ENCODE measurements around the gene KCNQ1.

Gene KCNQ1

DNA sequence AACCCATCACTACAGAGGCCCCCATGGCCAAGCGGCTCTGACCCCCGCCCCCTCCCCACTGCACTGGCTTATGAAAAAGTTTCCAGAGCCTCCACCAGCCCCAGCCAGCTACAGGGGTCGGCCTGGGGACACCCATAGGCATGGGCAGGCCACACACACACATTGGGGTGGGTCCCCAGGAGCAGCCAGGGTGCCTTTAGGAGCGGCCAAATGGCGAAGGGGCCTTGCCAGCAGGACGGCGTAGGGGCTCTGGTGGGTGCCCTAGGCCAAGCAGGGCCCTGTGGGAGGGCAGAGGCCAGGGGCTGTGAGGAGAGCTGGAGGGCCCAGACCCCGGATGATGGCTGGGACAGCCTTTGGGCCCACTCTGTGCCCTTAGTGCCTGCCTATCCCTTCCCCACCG lies 34.2 kb upstream of the KCNQ1 start:
- no peak for DNase-seq

DNA sequence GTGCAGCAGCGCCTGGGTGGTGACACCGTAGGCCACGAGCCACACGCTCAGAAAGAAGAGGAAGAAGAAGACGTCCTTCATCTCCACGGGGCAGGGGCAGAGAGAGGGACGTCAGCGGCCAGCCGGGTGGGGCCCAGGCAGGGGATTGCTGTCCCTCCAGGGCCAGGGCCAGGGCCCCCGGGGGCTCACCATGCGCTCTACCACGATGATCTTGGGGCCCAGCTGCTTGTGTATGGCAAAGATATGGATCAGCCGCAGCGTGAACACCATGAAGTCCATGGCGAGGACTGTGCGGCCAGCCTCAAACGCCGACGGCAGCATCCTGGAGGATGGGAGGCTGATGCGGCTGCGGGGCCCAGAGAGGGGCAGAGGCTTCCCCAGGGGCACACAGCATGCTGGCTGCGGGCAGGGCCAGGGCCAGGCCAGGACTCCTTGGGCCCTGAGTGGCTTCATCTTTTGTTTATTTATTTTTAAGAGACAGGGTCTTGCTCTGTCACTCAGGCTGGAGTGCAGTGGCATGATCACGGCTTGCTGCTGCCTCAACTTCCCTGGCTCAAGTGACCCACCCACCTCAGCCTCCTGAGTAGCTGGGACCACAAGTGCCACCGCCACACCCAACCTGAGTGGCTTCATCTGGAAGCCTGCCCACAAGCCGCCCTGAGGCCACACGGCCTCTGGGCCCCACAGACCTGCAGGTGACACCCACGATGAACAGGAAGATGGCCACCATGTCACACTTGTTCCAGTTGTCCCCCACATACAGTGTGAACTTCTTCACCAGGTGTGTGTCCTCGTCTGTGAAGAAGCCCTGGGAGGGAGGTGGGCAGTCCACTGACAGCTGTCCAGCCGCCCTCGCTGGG lies 33.1 kb upstream of the KCNQ1 start:
- no peak for DNase-seq

DNA sequence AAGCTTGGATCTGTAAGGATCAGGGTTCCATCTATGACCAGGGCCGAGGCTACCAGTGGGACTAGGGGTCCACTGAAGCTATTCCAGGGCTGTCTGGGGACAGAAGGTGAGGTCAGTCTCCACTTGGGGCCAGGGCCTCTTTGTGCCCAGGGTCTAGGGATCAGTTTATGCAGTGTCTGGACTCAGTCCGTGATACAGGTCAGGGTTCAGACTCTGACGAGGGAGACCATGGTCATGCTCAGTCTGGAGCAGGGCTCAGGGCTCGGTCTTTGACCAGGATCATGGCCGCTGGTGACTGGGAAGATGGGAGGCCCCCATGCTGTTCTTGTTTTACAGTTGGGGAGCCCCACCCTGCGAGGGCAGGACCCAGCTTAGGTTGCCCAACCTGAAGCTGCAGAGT lies 32.5 kb upstream of the KCNQ1 start:
- DNase-seq = no peak

DNA sequence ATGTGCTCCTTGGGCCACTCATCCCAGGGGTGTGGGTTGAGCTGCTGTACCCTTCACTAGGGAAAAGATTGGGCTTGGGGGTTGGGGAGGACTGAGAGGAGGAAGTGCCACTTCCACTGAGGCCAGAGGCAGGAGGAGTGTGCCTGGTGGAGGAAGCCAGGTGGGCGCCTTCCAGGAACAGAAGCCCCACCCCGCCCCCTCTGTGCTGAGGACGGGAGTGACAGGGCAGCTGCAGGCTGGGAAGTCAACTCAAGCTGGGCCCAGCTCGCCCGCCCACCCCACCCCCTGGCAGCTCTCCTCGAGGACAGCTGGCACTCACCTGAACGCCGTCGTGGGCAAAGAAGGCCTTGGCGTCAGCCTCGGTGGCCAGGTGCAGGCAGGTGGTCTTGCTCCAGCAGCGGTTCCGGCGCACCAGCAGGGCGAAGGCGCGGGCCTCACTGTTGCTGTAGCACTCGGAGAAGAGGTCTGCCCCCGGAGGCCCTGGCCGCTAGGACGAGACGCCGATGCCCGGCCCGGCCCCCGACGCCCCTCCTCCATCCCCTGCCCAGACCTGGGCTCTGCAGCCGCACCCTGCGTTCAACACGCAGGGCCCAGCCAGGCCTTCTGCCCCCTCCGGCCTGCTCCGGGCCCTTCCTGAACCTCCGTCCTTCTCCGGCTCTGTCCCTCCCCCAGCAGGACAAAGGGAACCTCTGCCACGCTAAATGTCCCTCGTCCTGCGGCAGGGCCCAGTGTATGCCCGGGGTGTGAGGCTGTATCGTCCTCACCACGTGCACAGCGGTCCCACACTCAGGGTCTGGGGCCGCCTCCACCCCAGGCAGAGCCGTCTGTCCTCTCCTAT lies 30.8 kb upstream of the KCNQ1 start:
- DNase-seq = no peak

DNA sequence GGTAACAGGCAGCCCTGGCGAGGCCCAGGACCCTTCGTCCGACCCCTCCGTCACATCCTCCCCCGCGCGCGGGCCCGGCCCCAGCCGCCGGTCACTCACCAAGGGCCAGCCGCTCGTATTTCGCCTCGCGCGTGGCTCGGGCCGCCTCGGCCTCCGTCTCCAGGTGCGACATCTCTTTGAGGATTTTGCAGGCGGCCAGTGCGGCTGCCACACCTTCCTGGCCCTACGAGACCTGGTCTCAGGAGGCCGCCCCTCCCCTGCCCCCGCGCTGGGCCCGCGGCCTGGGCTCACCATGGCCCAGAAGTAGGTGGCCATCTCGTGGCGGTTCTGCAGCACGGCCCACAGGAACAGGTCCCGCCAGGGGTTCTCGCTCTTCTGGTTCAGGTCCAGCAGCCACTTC lies 30.2 kb upstream of the KCNQ1 start:
- no peak for DNase-seq

DNA sequence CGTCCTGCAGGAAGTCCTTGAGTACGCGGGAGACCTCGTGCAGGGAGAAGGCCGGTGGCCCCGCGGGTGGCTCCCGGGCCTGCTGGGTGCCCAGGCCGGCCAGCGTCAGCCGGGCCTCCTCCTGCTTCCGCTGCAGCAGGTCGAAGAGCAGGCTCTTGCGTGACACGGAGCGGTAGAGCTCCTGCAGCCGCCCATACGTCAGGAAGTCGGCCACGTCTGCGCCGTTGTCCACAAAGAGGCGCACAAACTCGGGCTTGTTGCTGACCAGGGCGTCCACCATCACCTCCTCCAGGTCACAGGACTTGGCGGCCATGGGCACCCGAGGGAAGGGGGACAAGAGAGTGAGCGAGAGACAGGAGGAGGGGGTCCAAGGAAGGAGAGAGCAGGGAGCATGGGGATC lies 29.6 kb upstream of the KCNQ1 start:
- DNase-seq = no peak

DNA sequence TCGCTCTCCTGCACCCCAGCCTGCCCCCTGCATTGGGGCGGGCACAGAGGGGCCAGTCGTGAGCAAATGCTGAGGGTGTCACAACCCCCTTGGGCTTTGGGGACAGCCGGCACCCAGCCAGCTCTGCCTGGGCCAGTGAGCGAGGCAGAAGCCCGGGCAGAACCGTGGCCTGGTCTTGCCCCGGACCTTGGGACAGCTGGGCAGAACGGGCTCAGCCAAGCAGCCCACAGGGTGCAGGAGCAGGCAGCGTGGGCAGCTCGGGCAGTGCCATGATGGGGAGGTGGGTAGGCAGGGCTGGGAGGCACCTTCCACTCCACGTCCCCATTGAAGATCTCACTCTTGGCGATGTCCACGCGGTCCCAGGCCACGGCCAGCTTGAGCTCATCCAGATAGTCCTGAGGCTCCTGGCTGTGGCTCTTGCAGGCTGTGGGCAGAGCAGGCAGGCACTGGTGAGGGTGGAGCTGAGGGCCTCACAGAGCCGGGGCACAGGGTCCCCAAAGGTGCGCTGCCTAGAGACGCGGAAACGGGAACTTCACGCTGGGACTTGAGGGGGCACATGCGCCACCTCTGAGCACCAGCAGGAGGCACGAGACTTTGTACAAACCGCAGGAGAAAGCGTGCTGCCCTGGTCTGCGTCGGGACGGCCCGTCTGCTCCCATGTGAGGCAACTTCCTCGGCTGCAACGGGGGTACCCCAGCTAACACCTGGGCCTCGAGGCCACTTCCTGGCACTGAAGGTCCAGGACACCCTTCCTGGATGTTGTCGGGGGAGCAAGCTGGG lies 29.0 kb upstream of the KCNQ1 start:
- no peak for DNase-seq

DNA sequence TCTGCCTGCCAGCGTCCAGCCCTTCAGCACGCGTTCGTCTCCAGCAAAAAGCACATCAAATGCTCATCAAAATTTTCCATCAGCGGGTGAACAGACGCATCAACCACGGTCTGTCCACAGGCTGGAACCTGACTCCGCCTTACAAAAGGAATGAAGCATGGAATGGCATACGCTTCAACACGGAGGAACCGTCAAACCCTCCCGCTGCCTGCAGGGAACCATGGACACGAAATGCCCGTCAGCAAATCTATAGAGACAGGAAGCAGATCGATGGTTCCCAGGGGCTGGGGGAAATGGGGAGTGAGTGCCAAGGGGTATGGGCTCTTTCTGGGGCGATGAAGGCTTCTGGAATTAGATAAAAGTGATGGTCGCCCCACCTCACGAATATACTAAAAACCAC lies 28.0 kb upstream of the KCNQ1 start:
- DNase-seq = no peak

DNA sequence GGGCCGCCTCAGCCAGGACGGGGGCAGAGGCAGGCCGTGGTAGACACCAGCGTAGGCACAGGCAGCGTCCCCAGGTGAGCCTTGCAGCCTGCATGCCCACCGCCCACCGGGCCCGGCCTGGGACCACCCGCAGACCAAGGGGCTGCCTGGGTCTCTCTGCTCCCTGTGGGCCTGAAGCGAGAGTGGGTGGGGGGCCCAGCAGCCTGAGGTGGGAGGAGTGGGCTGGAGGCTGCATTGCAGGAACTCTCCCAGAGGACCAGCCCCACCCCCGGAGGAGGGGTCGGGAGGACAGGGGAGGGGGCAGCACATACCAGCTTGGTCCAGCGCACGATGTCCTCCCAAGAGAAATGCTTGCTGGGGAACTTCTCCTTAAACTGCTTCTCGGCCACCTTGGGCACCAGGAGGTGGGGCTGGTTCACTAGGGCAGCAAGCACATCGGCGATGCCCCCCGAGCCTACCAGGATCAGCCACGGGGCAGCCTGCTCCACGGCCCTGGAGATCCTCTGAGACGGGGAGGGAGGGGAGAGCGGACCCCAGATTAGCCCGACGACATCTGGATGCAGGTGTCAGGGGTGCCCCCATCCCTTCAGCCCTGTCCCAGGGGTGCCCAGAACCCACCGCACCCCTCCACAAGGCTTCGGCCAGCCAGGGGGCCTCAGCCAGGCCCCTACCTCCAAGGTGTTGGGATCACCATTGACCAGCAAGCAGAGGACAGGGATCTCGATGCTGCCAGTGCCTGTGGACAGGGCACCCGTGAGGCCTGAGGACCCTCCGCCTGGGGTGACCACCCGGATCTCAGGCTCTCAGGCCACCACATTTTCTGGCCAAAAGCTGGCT lies 26.7 kb upstream of the KCNQ1 start:
- no peak for DNase-seq

DNA sequence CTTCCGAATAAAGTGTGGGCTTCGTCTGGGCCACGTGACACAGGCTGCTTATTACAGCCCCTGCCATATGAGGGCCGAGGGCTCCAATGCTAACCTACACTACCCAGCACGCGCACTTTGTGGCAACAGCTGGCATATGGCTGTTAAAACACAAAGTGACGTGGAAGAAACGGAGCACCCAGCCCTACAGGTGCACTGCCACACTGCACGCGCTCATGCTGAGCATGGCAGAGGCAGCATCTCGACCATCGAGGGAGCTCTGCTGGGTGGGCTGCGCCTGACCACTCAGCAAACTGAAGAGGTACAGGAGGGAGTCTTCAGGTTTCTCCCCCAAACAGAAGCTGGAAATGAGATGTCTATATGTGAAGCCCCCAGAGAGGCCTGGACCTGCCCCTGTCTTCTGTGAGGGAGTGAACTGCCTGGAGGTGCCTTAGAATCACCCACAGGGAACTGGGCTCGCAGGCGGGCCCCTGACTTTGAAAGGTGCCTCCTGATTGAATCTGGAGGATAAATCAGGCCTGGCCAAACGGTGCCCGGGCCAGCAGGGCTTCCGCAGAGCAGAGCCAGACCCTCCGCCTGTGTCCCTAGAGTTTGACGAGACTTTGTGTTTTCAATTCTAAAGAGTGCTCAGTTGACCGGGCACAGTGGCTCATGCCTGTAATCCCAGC lies 26.0 kb upstream of the KCNQ1 start:
- DNase-seq = no peak

DNA sequence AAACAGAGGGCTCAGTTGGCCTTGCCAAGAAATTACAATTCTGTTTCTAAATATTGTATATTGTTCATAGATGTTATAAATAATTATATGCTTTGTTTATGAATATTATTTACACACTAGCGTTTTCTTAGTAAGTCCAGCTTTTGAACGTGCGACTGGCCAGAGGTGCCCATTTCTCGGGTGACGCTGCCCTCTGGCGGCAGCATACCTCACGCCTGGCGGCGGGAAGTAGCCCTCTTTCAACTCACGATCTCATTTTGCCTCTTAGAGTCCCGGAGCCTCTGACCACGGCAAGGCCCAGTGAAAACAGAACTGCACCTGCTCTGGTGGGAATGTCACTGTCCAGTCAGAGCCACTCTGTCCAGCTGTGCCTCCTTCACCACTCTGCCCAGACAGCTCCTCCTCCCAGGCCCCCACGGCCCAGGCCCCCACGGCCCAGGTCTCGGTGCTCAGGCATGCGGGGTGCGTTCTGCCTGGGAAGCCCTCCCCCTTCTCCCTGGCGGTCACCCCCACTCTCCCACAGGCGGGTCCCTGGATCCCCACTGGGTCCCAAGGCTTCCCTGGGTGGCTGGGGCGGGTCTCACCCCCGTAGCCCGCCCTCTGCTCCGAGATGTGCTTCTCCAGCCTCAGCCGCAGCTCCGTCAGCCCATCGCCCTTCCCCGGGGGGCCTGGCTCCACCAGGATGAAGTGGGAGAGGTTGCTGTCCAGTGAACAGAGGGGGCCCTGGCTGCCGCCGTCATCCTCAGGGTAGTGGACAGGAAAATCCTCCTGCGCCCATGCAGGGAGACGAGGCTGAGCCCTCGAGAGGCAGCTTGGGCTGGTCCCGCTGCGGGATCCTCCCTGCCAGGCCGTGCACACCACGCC lies 24.9 kb upstream of the KCNQ1 start:
- peak; percentile 75 for DNase-seq

DNA sequence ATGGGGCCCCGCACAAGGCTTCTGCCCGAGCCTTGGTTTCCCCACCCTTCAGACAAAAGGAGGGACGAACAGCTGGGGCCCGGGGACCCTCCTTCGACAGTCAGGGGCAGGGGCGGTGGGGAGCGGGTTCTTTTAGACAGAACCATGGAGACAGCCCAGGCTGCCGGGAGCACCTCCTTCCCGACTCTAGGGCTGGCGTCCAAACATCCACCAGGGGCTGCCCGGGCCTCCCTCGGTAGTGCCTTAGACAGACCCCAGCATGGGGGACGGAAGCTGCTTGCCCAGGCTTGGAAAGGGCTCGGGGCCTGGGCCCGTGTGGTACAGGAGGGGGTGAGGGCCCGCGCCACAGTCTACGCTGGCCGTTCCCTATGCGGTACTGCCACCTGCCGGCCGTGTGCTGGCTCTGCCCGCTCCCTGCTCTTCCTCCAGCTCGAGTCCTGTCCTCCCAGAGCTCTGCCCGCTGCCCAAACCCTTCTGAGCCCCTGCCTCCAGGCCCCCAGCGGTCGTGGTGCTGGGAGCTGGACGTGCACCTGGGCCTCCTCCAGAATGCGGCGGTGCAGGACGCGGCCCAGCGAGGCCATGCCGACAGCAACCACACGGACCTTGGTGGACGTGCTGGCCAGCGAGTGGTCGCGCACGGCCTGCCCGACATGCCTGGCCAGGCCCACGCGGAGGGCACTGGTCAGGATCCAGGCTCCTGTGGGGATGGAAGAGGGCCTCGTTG lies 24.1 kb upstream of the KCNQ1 start:
- peak; percentile 82 for DNase-seq

DNA sequence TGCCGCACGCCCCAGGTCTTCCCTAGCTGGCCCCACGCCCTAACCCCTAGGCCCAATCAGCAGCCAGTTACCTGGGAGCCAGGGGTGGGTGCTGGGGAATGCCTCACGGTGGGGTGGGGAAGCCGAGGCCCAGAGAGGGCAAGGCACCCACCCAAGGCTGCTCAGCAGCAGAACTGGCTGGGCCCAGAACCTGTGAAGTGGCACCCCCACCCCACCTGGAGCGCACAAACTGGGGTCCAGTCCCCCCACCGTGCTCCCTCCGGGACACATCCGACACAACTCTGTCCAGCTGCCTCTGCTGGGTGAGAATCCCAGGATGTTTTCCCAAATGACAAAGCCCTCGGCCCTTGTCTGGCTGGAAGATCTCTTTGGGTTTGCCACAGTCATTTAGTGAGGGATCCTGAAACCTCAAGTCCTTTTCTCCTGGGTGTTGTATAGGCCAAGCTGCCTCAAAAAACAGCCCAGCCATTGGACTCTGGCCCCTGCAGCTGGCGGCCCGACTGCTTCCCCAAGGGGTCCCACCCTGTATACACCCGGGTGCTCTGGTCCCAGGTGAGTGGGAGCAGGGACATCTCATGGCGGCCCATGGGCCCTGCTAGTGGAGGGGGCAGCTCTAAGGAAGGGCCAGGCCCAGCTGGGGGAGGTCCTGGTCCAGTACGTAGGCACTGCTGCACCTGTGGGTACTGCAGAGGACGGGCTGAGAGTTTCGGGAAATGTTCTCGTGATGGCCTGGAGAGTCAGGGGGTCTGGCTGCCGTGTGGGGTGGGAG lies 23.4 kb upstream of the KCNQ1 start:
- DNase-seq = no peak

DNA sequence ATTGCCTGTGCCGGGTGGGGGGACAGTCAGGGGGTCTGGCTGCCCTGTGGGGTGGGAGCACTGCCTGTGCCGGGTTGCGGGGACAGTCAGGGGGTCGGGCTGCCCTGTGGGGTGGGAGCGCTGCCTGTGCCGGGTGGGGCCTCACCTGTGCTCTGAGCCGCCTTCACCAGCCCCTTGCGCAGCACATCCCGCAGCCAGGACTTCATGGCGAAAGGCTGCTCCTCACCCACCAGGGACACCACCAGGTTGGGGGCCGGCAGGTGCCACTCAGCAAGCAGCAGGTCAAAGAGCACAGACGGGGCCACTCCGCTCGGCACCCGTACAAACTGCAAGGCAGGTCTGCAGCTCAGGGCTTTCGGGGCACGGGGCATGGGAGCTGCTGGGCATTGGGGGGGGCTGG lies 22.8 kb upstream of the KCNQ1 start:
- no peak for DNase-seq

DNA sequence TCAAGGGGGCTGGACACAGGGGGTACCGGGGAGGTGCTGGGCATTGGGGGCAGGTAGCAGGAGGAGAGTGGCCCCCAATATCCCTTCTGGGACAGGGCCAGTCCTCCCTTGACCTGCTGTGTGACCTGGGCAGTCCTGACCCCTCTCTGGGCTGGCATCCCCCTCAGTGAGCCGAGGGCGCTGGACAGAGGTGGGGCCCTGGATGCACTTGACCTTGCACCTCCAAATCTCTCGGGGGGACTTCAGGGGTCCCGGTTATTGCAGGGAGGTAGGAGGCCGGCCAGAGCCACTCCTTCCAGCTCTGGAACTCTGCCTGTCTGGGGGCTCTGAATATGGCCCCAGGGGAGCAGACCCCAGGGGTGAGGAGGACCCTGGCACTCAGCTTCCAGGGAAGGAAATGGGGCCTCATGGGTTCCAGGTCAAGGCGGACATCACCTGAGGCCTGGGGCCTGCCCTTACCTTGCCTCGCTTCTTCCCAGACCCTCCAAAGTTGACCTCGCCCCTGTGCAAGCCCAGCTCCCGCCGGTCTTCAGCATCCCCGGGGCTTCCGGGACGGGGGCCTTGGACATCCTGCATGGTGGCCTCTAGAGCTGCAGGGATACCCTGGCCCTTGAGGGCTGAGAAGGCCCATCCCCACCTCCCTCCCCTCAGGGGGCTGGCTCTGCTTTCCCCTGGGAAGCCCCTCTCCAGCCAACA lies 22.2 kb upstream of the KCNQ1 start:
- DNase-seq = no peak

DNA sequence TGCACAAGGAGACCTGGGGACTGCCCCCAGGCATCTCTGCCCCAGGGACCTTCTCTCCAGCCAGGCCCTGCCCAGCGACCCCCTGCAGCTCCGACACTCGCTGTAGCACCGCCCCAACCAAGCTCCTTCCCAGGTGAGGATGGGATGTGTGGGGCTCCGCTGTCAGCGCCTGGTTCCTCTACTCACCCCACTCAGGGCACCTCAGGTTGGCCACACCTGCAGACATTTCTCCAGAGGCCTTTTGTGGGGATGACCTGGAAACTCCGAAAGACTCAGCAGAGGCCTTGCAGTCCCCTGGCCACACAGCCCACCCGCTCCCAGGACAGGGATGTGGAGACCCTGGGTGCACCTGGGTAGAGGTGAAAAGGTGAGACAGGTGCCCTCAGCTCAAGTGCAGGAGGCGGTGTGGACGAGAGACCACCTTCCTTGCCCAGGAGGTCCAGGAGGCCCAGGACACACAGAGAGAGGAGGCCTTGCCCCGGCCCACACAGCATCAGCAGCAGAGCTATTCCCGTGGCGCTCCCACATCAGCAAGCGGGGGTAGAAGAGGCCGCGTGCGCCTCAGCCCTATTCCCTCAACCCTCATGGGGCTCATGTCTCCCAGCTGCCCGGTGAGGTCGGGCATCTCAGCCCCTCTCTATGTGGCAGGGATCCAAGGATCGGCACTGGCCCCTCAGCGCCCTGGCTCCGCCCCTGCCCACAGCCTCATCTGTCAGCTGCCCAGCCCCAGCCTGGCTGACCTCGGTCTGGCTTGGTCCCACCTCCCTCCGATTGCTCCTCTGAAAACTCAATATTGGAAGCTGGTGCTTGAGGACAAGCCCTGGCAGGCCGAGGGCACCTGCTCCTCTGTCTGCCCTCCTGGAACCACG lies 21.4 kb upstream of the KCNQ1 start:
- no peak for DNase-seq

DNA sequence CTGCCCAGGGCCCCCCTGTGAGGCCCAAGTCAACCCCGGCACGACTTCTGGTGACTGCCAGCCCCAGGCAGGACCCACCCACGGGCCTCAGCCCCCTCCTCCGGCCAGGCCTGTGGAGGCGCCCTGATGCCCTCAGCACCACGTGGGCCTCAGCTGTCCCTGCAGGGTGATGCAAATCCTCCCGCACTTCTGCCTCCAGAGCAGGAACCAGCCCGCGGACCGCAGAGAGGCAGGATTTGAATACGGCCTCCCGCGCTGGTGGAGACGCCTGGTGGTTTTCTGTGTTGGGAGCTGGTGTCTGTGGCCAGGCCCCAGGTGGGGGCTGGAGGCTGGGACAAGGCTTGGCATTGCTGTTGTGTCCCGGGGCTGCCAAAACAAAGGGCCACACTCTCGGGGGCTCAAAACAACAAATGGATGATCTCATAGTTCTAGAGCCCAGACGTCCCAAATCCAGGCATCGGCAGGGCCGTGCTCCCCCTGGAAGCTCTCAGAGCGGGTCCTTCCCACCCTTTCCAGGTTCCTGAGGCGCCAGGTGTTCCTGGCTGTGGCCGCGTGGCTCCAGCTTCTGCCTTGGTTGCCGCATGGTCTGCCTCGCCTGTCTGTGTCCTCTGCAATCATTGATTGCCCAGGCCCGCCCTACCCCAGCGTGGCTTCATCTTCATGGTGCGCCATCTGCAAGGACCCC lies 19.9 kb upstream of the KCNQ1 start:
- no peak for DNase-seq

Data from stimulated activated CD4-positive, alpha-beta T cell treated with anti-CD3 and anti-CD28 coated beads, Interleukin-15, amount 100 ng/mL, for 24 hours (primary cell).